HG03354 (cell line): ENCODE results near the gene PPP6R3.

Experiments used
- ATAC-seq: cut with Tn5 transposase; IDR thresholded peaks from one replicate; pipeline ENCODE4 v1.9.1; 2021; ENCODE audit warnings: mild to moderate bottlenecking; ENCODE audit not compliant: unreplicated experiment, poor library complexity, severe bottlenecking

PPP6R3 gene

GRCh38 chr11:68658661-68659060 lies 198.1 kb downstream of the PPP6R3 start:
- no peak for ATAC-seq

DNA sequence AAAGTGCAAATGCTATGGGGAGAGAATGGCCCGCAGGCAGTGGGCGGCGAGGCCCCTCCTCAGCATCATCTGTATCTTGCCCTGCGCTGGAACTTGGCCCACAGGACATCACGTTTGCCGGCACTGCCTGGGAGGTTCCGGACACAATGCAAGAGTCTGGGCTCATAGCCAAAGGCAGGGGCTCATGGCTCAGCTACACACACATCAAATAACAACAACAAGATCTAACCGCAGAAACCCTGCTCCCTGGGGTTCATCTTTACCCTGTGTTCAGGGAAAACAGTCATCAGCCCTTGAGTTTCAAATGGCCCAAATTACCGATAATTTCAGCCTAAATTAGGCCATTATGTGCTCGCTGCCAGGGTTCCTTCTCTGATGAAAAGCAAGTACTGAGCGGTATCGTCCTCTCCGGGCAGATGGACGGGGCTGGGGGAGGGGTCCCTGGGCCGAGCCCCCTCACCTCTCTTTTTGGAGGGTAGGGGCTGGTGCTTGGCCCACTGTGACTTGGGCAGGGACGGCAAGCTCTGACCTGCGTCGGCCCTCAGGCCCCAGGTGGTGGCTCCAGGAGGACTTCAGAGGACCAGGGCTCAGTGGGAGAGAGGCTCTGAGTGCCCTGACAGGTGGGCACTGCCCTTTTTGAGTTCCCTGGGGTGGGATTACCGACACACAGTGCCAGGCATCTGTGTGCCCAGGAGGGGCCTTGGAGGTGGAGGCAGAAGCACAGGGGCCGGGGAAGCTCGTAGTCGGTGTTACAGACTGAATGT lies 198.8 kb downstream of the PPP6R3 start:
- ATAC-seq = no peak

DNA sequence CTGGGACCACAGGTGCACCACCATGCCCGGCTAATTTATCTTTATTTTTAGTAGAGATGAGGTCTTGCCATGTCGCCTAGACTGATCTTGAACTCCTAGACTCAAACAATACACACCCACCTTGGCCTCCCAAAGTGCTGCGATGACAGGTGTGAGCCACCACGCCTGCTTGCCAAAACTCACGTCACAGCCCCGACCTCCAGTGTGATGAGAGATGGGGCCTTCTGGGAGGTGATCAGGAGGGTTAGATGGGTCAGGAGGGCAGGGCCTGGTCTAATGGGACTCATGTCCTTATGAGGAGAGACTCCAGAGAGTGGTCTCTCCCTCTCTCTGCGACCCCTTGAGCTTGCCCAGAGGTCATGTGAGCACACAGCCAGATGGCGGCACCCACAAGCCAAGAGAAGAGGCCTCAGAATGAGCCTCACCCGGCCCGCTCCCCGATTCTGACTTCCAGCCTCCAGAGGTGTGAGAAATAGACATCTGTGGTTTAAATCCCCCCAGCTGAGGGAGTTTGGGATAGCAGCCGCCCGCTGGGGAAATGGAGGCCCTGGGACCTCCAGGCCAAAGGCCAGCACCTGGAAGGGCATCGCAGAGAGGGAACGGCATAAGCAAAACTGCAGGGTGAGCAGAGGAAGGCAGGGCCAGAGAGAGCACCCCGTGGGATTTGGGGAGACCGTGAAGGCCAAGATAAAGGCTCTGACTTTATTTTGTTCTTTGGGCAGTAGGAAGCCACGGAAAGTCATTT lies 199.7 kb downstream of the PPP6R3 start:
- no peak for ATAC-seq

DNA sequence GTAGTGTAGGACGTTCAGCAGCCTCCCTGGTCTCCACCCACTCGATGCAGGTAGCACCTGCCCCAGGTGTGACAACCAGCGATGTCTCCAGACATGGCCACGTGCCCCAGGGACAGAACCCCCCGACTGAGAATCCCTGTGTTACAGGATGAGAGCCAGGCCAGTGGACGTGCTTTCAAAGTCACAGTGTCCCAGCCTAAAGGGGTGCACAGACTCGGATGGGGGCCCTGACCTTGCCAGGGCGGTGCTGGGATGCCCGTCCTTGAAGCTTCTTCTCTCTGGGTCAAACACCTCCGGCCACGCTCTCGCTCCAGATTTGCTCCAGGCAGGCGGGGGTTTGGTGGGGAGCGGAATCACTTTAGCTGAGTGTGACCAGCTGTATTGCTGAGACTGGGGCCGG lies 200.5 kb downstream of the PPP6R3 start:
- no peak for ATAC-seq

GRCh38 chr11:68661697-68662603 lies 201.4 kb downstream of the PPP6R3 start:
- ATAC-seq = no peak

- ATAC-seq = no peak
These were observed 203.0 kb downstream of the PPP6R3 start for GRCh38 chr11:68663482-68664010.

GRCh38 chr11:68664141-68664540 lies 203.6 kb downstream of the PPP6R3 start:
- no peak for ATAC-seq

GRCh38 chr11:68664906-68665305 lies 204.4 kb downstream of the PPP6R3 start:
- ATAC-seq = no peak
